RPMI8226 (cell line): ENCODE measurements around the gene ACAP2.
"Not testable (repeated sequence)": the region's sequence is repeated elsewhere in the genome, so short reads cannot be mapped to it uniquely, and the experiment has no call there.

Source experiments
- DNase-seq: peaks from one replicate; pipeline ENCODE4 v3.0.0-alpha.2; 2015

The ACAP2 gene

DNA sequence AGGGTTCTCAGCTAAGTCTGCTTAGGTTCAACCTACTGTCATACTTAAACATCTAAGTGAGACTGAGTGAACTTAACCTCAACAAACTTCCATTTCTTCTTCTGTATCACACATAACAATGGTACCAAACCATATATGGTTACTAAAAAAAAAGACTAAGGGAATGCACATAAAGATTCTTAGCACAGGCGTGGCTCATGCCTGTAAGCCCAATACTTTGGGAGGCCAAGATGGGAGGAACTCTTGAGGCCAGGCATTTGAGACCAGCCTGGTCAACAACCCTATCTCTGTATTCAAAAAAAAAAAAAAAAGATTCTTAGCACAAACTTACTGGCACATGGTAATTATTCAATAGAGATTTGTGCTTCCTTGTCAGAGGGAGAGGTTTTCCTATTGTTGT lies 57.9 kb downstream of the ACAP2 start:
- no peak for DNase-seq

GRCh38 chr3:195372220-195372619 lies 70.6 kb downstream of the ACAP2 start:
- DNase-seq, result no peak

- DNase-seq, result no peak
Measured at GRCh38 chr3:195366200-195366925, 76.5 kb downstream of the ACAP2 start.

DNA sequence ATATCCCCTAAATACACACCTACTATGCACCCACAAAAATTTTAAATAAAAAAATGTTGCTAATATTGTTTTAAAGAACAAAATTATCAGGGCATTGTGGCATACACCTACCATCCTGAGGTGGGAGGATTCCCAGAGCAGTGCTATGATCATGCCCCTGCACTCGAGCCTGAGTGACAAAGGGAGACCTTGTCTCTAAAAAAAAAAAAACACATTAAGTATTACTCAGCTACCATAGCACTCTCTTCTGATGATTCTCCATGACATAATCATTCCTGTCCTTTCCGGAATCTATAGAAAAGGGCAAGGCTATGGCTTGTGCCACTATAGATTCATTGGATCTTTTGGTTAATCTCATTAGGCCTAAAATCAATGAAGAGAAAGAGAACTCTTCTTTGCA lies 77.4 kb downstream of the ACAP2 start:
- DNase-seq, result no peak

DNA sequence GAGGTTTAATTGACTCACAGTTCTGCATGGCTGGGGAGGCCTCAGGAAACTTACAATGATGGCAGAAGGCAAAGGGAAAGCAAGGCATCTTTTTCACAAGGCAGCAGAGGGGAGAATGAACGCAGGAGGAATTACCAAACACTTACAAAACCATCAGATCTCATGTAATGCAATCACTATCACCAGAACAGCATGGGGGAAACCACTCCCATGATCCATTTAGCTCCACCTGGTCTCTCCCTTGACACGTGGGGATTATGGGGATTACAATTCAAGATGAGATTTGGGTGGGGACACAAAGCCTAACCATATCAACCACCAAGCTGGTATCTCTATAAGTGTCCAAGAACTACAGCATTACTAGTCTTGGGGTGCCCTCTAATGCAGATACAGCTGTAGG lies 85.0 kb downstream of the ACAP2 start:
- not testable (repeated sequence) for DNase-seq

DNA sequence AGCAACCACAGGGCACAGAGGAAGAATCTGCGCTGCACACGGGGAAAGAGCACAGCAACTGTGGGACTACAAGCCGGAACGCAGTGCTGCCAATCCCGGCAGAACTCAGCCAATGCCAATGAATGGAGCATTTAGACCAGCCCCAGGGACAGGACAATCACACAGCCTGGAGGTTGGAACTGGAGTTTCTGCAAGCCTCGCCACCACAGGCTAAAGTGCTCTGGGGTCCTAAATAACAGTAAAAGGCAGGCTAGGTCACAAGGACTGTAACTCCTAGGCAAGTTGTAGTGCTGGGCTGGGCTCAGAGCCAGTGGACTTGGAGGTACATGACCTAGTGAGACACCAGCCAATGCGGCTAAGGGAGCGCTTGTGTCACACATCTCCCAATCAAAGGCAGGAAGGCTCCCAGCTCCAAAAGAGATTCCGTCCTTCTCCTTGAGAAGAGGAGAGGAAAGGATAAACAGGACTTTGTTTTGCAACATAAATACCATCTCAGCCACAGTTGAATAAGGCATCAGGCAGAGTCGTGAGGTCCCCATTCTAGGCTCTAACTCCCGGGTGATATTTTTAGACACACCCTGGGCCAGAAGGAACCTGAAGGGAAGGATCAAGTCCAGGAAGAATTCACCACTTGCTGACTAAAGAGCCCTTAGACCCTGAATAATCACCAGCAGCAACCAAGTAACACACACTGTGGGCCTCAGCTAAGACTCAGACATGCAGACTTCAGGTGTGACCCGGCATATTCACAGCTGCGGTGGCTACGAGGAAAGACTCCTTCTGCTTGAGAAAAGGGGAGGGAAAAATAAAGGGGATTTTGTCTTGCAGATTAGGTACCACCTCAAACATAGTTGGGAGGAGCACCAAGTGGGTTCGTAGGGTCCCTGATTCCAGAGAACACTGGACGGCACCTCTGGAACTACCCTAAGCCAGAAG lies 86.4 kb downstream of the ACAP2 start:
- DNase-seq, result no peak

DNA sequence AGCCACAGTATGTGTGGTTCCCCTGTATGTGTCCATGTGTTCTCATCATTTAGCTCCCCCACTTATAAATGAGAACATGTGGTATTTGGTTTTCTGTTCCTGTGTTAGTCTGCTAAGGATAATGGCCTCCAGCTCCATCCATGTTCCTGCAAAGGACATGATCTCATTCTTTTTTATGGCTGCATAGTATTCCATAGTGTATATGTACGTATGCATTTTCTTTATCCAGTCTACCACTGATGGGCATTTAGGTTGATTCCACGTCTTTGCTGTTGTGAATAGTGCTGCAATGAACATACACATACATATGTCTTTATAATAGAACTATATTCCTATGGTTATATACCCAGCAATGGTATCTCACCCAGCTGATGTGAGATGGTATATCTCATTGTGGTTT lies 88.8 kb downstream of the ACAP2 start:
- not testable (repeated sequence) for DNase-seq

DNA sequence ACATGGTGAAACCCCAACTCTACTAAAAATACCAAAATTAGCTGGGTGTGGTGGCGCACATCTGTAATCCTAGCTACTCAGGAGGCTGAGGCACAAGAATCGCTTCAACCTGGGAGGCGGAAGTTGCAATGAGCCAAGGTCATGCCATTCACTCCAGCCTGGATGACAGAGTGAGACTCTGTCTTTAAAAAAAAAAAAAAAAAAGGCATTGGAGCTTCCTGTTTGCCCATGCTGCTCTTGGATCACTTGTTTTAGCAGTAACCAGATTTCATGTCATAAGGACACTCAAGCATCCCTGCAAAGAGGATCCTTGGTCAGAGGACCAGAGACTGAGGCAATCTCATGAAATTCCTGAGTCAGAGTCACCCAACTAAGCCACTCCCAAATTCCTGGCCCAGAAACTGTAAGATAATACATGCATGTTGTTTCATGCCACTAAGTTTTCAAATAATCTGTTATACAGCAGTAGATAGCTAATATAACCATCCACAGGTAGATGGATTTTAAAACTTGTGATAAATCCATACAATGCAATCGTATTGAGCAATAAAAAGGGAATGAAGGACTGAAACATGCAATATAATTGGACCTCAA lies 89.8 kb downstream of the ACAP2 start:
- DNase-seq, result no peak

DNA sequence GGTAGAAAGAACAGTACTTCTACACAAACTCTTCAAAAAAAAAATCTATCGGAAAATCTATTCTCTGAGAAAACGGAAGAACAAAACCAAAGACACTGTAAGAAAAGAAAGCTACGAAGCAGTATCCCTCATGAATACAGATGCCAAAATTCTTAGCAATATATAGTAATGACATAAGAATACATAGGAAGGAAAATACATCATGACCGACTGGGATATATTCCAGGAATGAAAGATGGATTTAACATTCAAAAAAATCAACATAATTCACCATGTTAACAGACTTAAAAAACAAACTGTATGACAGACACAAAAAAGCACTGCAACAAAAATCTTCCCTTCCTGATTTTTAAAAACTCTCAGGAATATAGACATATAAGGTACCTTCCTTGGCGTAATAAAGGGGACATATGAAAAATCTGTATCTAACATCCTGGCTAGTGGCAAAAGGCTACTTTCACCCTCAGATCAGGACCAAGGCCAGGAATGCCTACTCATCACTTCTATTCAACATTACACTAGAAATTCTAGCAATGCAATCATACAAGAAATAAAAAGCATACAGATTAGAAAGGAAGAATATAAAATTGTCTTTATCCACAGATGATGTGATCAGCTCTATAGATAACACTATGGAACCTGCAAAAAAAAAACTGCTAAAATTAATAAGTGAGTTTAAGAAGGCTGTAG lies 94.2 kb downstream of the ACAP2 start:
- no peak for DNase-seq

- DNase-seq, result no peak
Measured at GRCh38 chr3:195337747-195338146, 105.1 kb downstream of the ACAP2 start.

- no peak for DNase-seq
Measured at GRCh38 chr3:195334967-195335366, 107.9 kb downstream of the ACAP2 start.

DNA sequence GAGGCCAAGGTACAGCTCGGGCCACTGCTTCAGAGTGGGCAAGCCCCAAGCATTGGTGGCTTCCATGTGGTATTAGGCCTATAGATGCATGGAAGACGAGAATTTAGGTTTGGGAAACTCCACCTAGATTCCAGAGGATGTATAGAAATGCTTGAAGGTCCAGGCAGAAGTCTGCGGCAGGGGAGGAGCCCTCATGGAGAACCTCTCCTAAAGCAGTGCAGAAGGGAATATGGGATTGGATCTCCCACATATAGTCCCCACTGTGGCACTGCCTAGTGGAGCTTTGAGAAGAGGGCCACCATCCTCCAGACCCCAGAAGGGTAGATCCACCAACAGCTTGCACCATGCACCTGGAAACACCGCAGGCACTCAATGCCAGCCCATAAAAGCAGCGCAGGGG lies 123.8 kb downstream of the ACAP2 start:
- no peak for DNase-seq

DNA sequence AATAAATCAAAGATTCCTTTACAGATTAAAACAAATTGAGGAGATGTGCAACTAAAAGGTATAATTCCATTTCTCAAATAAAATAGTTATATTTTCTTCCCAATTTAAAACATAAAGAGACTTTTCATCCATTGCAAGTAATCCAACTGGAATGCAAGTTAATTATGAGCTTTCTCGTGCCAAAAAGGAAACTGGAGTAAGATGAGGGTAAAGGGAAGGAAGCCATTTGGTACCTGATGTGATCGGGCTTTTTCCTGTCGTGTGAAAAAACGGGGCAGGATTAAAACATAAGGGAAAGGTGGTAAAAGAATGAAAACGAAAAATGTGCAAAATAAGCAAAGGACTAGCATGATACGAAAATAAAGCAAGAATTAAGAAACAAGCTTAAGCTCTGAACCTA lies 130.1 kb downstream of the ACAP2 start:
- DNase-seq, result no peak

DNA sequence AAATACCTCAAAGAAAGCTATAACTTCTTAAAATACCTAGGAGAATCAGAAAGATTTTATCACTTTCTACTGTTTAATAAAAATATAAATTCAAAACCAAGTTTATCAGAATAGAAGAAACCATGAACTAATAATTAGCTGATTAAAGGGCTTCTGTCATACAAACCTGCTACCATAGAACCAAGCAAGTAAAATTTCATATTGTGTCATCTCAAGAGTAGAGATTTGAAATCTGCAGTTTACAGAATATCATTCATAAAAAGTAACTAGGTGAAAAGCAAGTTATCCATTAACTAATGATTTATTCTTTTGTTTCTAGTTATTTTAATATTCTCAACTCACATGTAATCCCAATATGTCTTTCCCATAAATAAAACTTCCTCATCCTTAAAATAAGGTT lies 135.1 kb downstream of the ACAP2 start:
- DNase-seq, result no peak

- no peak for DNase-seq
Measured at GRCh38 chr3:195306369-195306768, 136.5 kb downstream of the ACAP2 start.

DNA sequence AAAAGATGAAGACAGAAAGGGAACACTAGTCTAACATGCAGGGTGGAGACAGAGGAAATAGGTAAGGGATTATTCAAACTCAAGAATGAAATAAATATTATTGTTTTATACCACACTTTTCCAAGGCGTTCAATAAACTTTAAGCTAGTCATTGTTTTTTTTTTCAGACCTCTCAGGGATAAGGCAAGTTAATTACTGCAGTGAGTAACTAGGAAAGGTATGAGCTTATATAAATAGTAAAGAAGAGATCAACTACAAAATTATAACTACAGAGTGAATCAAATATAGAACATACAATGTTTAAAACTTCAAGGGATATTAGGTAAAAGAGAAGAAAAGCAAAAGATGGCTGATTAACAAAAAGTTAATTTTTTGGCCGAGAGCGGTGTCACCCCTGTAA lies 140.4 kb downstream of the ACAP2 start:
- no peak for DNase-seq

GRCh38 chr3:195297446-195297845 lies 145.4 kb downstream of the ACAP2 start:
- no peak for DNase-seq

- no peak for DNase-seq
Measured at GRCh38 chr3:195296662-195297061, 146.2 kb downstream of the ACAP2 start.

DNA sequence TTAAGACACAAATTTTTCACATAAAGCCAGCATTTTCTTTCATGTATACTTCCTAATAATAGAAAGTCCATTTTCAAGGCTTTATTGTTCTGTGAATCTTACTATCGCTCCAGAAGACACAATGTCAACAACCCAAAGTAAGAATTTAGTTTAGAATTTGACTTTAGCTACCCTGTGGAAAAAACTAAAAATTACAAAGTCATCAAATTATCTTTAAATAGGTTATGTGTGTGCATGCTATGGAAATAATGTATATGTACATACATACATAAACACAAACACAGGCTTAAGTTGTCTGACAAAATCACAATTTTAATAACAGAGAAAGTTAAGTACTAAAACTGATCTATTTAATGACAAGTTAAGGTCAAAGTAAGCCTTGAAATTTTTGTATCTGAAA lies 151.7 kb downstream of the ACAP2 start:
- no peak for DNase-seq

- DNase-seq, result not testable (repeated sequence)
Measured at GRCh38 chr3:195290643-195291042, 152.2 kb downstream of the ACAP2 start.

DNA sequence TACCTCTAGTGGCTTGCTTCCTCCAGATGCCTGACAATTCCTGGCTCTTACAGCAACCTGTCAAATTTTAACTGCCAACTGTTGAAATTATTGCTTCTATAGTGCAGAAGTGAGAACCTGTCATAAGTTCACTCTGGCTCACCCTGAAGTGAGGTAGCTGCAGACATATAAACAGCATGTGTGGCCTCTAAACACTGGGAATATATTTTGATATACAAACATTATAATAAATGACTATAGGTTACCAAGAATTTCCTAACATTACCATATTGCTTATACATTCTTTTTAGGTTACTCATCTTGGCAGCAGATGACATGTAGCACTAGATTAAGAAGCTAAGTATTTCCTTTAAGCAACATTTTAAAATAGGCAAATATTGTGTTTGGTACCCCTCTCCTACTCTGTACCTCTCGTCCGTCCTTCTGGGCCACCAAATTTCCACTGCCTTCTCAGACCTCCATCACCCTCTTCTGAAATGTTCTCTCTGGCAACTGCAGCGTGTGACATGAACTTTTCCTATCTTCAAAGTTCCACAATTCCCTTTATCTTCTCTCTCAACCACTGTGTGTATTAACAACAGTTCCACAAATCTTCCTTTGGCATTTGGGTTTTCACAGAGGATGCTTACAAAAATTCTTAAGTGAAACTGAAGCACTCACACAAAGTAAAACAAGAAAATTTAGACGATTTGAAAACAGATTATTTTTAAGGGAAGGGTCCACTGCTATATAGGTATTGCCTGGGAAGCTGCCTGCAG lies 156.5 kb downstream of the ACAP2 start:
- no peak for DNase-seq

GRCh38 chr3:195285372-195285771 lies 157.4 kb downstream of the ACAP2 start:
- DNase-seq, result no peak
